Peyer's patch (tissue), 4 donors: ENCODE results near the gene VSTM2A.

Source experiments
- CTCF ChIP-seq, 6 experiments: fragments of 450-650 bp in 4 of 6; fragments of 200-600 bp in 2 of 6; sonication (generic) in 1 of 6; IDR thresholded peaks; one replicate each; pipeline ENCODE4 v1.5.1; 2017 to 2019; ENCODE audit warnings: antibody characterized with exemption in 6 of 6, mild to moderate bottlenecking in 3 of 6, moderate library complexity in 1 of 6
- POLR2A ChIP-seq, 2 donors: fragments of 450-650 bp; IDR thresholded peaks; one replicate each; pipeline ENCODE4 v1.5.1; 2017; ENCODE audit warnings: antibody characterized with exemption in 2 of 2, mild to moderate bottlenecking in 2 of 2, moderate library complexity in 2 of 2

GRCh38 chr7:54546081-54546985 lies 4.2 kb downstream of the VSTM2A start:
- no peak for TF ChIP-seq CTCF (IDR thresholded peaks at IDR 0.05)
- TF ChIP-seq POLR2A (IDR thresholded peaks at IDR 0.05) = no peak
